H1 (cell line): Measurements from ENCODE around the gene EXOSC1. TPM values are rescaled to one million over a fixed set of nuclear protein-coding genes. Genes with fewer than 3 reads are reported as not detected.

Source experiments
- CTCF ChIA-PET: fragments of 300-600 bp; sonication (Branson Sonifier 250); formaldehyde crosslinking; loops from one replicate; lab custom pipeline; 2021; ENCODE audit not compliant: partially characterized antibody; lab: Charles Lee
- POLR2A ChIA-PET: fragments of 300-600 bp; sonication (Branson Sonifier 250); formaldehyde crosslinking; loops from one replicate; lab custom pipeline; 2021; ENCODE audit warnings: inconsistent platforms; ENCODE audit not compliant: partially characterized antibody; lab: Charles Lee
- DNase-seq, 2 experiments: peaks; one replicate each; pipeline versions ENCODE4 v3.0.0 to v3.0.0-alpha.2; 2010 to 2022; ENCODE audit warnings: low spot score in 2 of 2, low read depth in 1 of 2, mixed read lengths in 1 of 2
- FAIRE-seq: peaks from 2 replicates; lab custom pipeline; 2011; peaks lifted over from hg19 to GRCh38; lab: Jason Lieb, UNC
- H2AFZ ChIP-seq: 2 replicates; pipeline ENCODE4 v1.8.1; 2012; ENCODE audit warnings: low read length, inconsistent platforms
- H2AK5ac ChIP-seq: 2 replicates; pipeline ENCODE4 v1.6.1; 2013; ENCODE audit warnings: low read depth, low read length
- H2BK120ac ChIP-seq: replicated peaks from 2 replicates; pipeline ENCODE3; 2013; ENCODE audit warnings: low read depth, low read length, inconsistent platforms
- H2BK12ac ChIP-seq: 2 replicates; pipeline ENCODE4 v1.6.1; 2013; ENCODE audit warnings: low read depth, low read length
- H2BK15ac ChIP-seq: 2 replicates; pipeline ENCODE4 v1.6.1; 2013; ENCODE audit warnings: low read length
- H2BK20ac ChIP-seq: 2 replicates; pipeline ENCODE4 v1.6.1; 2013; ENCODE audit warnings: low read length
- H2BK5ac ChIP-seq: 2 replicates; pipeline ENCODE4 v1.6.1; 2013; ENCODE audit warnings: low read depth, low read length
- H3K14ac ChIP-seq: 2 replicates; pipeline ENCODE4 v1.6.1; 2013; ENCODE audit warnings: inconsistent platforms; ENCODE audit not compliant: insufficient read length
- H3K18ac ChIP-seq: 2 replicates; pipeline ENCODE4 v1.6.1; 2013; ENCODE audit warnings: low read length; ENCODE audit errors: extremely low read depth
- H3K23ac ChIP-seq: 2 replicates; pipeline ENCODE4 v1.6.1; 2013; ENCODE audit warnings: inconsistent platforms; ENCODE audit not compliant: insufficient read length
- H3K23me2 ChIP-seq: 2 replicates; pipeline ENCODE4 v1.6.1; 2013; ENCODE audit warnings: low read depth, low read length
- H3K27ac ChIP-seq: 2 replicates; pipeline ENCODE4 v1.6.1; 2011; ENCODE audit warnings: low read depth, low read length, inconsistent platforms
- H3K27me3 ChIP-seq, 4 experiments: replicated peaks in 1 of 4; 1 replicate in 1 of 4; 2 replicates in 3 of 4; pipeline versions ENCODE4 v1.6.1 to v1.8.1; 2011 to 2013; ENCODE audit warnings: low read length in 3 of 4, mild to moderate bottlenecking in 3 of 4, inconsistent platforms in 2 of 4, mixed read lengths in 2 of 4, moderate library complexity in 1 of 4; ENCODE audit not compliant: control insufficient read depth in 3 of 4, insufficient read depth in 3 of 4; ENCODE audit errors: extremely low read depth in 1 of 4
- H3K36me3 ChIP-seq, 4 experiments: 2 replicates each; pipeline versions ENCODE4 v1.6.1 to v1.8.1; 2011 to 2013; ENCODE audit warnings: mild to moderate bottlenecking in 4 of 4, low read length in 3 of 4, moderate library complexity in 2 of 4, control low read depth in 1 of 4, inconsistent platforms in 1 of 4; ENCODE audit not compliant: insufficient read depth in 4 of 4, control insufficient read depth in 2 of 4
- H3K4ac ChIP-seq: replicated peaks from 2 replicates; pipeline ENCODE3; 2013; ENCODE audit warnings: low read length, low read depth, mixed read lengths, inconsistent platforms; ENCODE audit not compliant: insufficient read length
- H3K4me1 ChIP-seq, 4 experiments: replicated peaks in 1 of 4; 1 replicate in 1 of 4; 2 replicates in 3 of 4; pipeline versions ENCODE4 v1.6.1 to v1.8.1; 2011 to 2013; ENCODE audit warnings: low read length in 3 of 4, inconsistent platforms in 2 of 4, mixed read lengths in 1 of 4; ENCODE audit not compliant: insufficient read depth in 4 of 4, control insufficient read depth in 3 of 4
- H3K4me2 ChIP-seq, 2 experiments: 2 replicates each; pipeline versions ENCODE4 v1.6.1 to v1.8.1; 2011 to 2013; ENCODE audit warnings: low read depth in 2 of 2, low read length in 2 of 2, control low read depth in 1 of 2, inconsistent platforms in 1 of 2, mild to moderate bottlenecking in 1 of 2; ENCODE audit not compliant: insufficient read depth in 1 of 2
- H3K4me3 ChIP-seq, 4 experiments: fragments of 200-600, 300-600 bp in 1 of 4; sonication (generic), shearing (Covaris generic), sonication (Bioruptor Twin) in 1 of 4; 2 replicates each; pipeline versions ENCODE4 v1.5.1 to v1.8.1; 2011 to 2016; ENCODE audit warnings: low read length in 4 of 4, low read depth in 3 of 4, control low read depth in 2 of 4, inconsistent platforms in 2 of 4, mild to moderate bottlenecking in 2 of 4, mixed read lengths in 1 of 4, moderate library complexity in 1 of 4; ENCODE audit not compliant: insufficient read depth in 2 of 4; ENCODE audit errors: extremely low read depth in 1 of 4
- H3K56ac ChIP-seq: replicated peaks from 2 replicates; pipeline ENCODE3; 2013; ENCODE audit warnings: low read depth, mild to moderate bottlenecking, mixed read lengths, low read length, inconsistent platforms; ENCODE audit not compliant: insufficient read length
- H3K79me1 ChIP-seq: 2 replicates; pipeline ENCODE4 v1.6.1; 2013; ENCODE audit warnings: low read depth, low read length, control low read depth
- H3K79me2 ChIP-seq, 2 experiments: 2 replicates each; pipeline versions ENCODE4 v1.6.1 to v1.8.1; 2012 to 2013; ENCODE audit warnings: low read length in 2 of 2, mild to moderate bottlenecking in 2 of 2, inconsistent platforms in 1 of 2; ENCODE audit not compliant: insufficient read depth in 2 of 2, control insufficient read depth in 1 of 2
- H3K9ac ChIP-seq, 4 experiments: replicated peaks in 1 of 4; 1 replicate in 1 of 4; 2 replicates in 3 of 4; pipeline versions ENCODE4 v1.6.1 to v1.8.1; 2011 to 2013; ENCODE audit warnings: low read depth in 3 of 4, low read length in 3 of 4, control low read depth in 2 of 4, mild to moderate bottlenecking in 2 of 4, moderate library complexity in 2 of 4, inconsistent platforms in 1 of 4; ENCODE audit errors: extremely low read depth in 1 of 4
- H3K9me3 ChIP-seq, 2 experiments: 2 replicates each; pipeline versions ENCODE4 v1.6.1 to v1.8.1; 2012 to 2013; ENCODE audit warnings: mild to moderate bottlenecking in 2 of 2, moderate library complexity in 2 of 2, control low read depth in 1 of 2, inconsistent platforms in 1 of 2, low read depth in 1 of 2, low read length in 1 of 2, mixed read lengths in 1 of 2; ENCODE audit not compliant: insufficient read depth in 2 of 2
- H4K20me1 ChIP-seq, 2 experiments: replicated peaks in 1 of 2; 2 replicates each; pipeline versions ENCODE3 to v1.8.1; 2011 to 2013; ENCODE audit warnings: inconsistent platforms in 2 of 2, low read length in 2 of 2, mild to moderate bottlenecking in 1 of 2; ENCODE audit not compliant: insufficient read depth in 2 of 2, control insufficient read depth in 1 of 2
- H4K5ac ChIP-seq: 2 replicates; pipeline ENCODE4 v1.6.1; 2013; ENCODE audit warnings: low read length, low read depth, mixed read lengths, inconsistent platforms; ENCODE audit not compliant: insufficient read length
- H4K8ac ChIP-seq: 2 replicates; pipeline ENCODE4 v1.8.0; 2013; ENCODE audit warnings: mild to moderate bottlenecking, moderate library complexity, low read length, inconsistent platforms; ENCODE audit not compliant: insufficient read depth; ENCODE audit errors: extremely low read depth
- H4K91ac ChIP-seq: replicated peaks from 2 replicates; pipeline ENCODE3; 2013; ENCODE audit warnings: low read length, mixed read lengths, inconsistent platforms; ENCODE audit not compliant: insufficient read length
- EP300 ChIP-seq, 2 experiments: IDR thresholded peaks; 1 replicate in 1 of 2; 2 replicates in 1 of 2; pipeline ENCODE4 v1.6.1; 2011 to 2012; ENCODE audit warnings: low read depth in 2 of 2, low read length in 2 of 2, mild to moderate bottlenecking in 2 of 2, borderline replicate concordance in 1 of 2, inconsistent platforms in 1 of 2, moderate library complexity in 1 of 2
- POLR2AphosphoS5 ChIP-seq: IDR thresholded peaks from 2 replicates; pipeline ENCODE4 v1.6.1; 2011; ENCODE audit warnings: low read depth, low read length
- WGBS, 2 experiments: shearing (Covaris generic) in 1 of 2; methylation state at CpG; one replicate each; pipeline versions ENCODE4 v1.1.6 to v1.1.7; 2013 to 2015; ENCODE audit warnings: low lambda C conversion rate in 2 of 2, mixed read lengths in 2 of 2, inconsistent platforms in 1 of 2, low coverage in 1 of 2, missing lambda C conversion rate in 1 of 2; ENCODE audit not compliant: insufficient replicate concordance in 2 of 2, insufficient coverage in 1 of 2, insufficient read length in 1 of 2; ENCODE audit errors: extremely low coverage in 1 of 2, missing lambda C conversion rate in 1 of 2; 5-methylcytosine and 5-hydroxymethylcytosine counted together
- polyA plus RNA-seq, 7 experiments: library from polyadenylated mRNA; depleted of rRNA in 3 of 7; stranded (reverse) in 5 of 7; unstranded in 2 of 7; fragments of >200 nt in 5 of 7; fragments of 200-250 nt in 2 of 7; gene quantifications; 1 replicate in 5 of 7; 2 replicates in 1 of 7; 4 replicates in 1 of 7; pipeline versions ENCODE4 v1.2.1 to v1.2.3, GENCODE V29; 2011 to 2013; ENCODE audit warnings: missing spikeins in 2 of 7, mixed read lengths in 2 of 7
- total RNA-seq: library from RNA; stranded (reverse); fragmentation: NEBNext Ultra II Directional; extraction: Animal tissue kit (Norgen Biotek cat#: 25700); gene quantifications from 2 replicates; pipeline ENCODE4 v1.2.1, GENCODE V29; 2021

The EXOSC1 gene
- total and polyA plus RNA-seq, 2 of the 8 experiments (the other 6 are each of a cell fraction or from before 2014, with no cell fraction given): 52.1 to 68.1 TPM

DNA sequence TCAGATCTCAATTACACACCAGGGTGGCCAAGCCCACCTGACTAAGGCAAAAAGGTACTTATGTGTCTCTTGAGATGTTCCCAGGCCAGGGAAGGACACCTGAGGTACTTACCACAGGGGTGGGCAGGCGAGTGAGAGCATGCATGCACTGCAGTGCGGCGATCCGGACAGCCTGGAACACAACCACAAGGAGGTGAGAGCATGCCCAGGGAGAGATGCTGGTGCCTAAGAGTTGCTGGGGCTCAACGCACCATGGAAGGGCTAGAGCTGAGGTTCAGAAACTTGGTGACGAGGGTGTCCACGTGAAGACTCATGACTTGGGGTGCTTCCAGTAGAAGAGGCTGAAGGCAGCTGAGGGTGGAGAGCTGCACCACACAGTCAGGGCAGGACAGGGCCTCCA, 13.3 kb upstream of the EXOSC1 start:
- no peak overlapping the region for H4K91ac ChIP-seq
- CTCF ChIA-PET: interaction anchor here (1.1 to 1.2 kb wide), 3 partner anchors 23 to 113 kb away, joined by 4 read pairs; no protein-coding TSS in a partner anchor
- H3K79me1 ChIP-seq: no peaks in the 10 kb centered on the region; the same call in 1 of the 2 replicates
- no peak overlapping the region for H3K56ac ChIP-seq
- H3K27me3 ChIP-seq: no peaks in the 10 kb centered on the region
- no peak overlapping the region for H3K9ac ChIP-seq
- no peak overlapping the region for H3K23ac ChIP-seq
- H4K20me1 ChIP-seq: peaks cover 0 to 9% of the 10 kb centered on the region in 2 experiments
- H3K36me3 ChIP-seq: peaks cover 40 to 93% (median 77%) of the 10 kb centered on the region in 4 experiments
- no peak overlapping the region for H2BK12ac ChIP-seq
- no peaks in the 10 kb centered on the region for H3K4me1 ChIP-seq
- H3K4ac ChIP-seq: no peak overlapping the region
- no peak overlapping the region for H2BK15ac ChIP-seq
- H4K8ac ChIP-seq: no peak overlapping the region
- TF ChIP-seq POLR2AphosphoS5 (peak; percentile 52; the same call in 1 of the 2 replicates), EP300 (IDR thresholded peaks at IDR 0.05; ENCODE audit: borderline replicate concordance in 1 of 2, low read depth in 2 of 2, low read length in 2 of 2) (no peak)
- peaks cover 0 to 2% of the 10 kb centered on the region in 2 experiments; a peak in 1 of 4 replicates for H3K9me3 ChIP-seq
- H2AFZ ChIP-seq: no peak overlapping the region
- H3K18ac ChIP-seq: no peak overlapping the region
- FAIRE-seq (no peak), DNase-seq (no peak)
- no peak overlapping the region for H2BK120ac ChIP-seq
- POLR2A ChIA-PET: interaction anchor here (1.3 to 13.1 kb wide), 5 partner anchors 6 to 94 kb away, joined by 3 to 105 read pairs (median 12); no protein-coding TSS in a partner anchor
- no peaks in the 10 kb centered on the region for H3K79me2 ChIP-seq
- no peaks in the 10 kb centered on the region for H3K23me2 ChIP-seq
- no peak overlapping the region for H2BK5ac ChIP-seq
- no peak overlapping the region for H3K4me2 ChIP-seq
- H3K14ac ChIP-seq: no peak overlapping the region
- H2AK5ac ChIP-seq: no peak overlapping the region
- H2BK20ac ChIP-seq: no peak overlapping the region
- 90% methylated on average over 7 of the region's 7 CpGs; no CpG with 5 or more reads in 1 of the 2 experiments for WGBS, 2 experiments
- no peak overlapping the region for H3K27ac ChIP-seq
- no peak overlapping the region for H4K5ac ChIP-seq
- H3K4me3 ChIP-seq: no peak overlapping the region
